ENCODE data around the gene OSBPL8.

DNA sequence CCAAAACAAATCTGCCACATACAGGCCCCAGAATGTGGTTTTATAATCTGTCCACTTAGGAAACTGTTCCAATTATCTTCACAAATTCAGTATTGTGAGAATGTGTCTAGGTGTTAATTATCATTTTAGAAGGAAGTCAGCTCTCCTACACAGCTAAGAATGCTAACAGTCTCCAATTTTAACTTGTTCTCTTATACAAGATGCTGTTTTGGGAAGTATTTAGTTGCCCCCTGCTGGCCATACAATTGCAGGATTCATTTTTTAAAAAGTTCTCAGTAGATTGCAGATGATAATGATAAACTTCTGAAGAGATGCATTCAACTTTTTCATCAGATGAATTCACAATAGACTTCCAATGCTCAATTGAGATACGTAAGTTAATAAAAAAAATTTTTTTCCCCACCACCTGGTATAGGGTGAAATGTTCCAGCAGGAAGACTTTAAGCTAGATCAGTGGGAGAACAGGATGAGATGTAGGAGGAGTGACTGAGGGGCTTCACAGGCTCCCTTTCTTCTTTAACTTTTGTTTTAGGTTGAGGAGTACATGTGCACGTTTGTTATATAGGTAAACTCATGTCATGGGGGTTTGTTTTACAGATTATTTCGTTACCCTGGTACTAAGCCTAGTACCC lies 27.3 kb upstream of the OSBPL8 start:
- TF ChIP-seq POLR2AphosphoS5 (IDR thresholded peaks at IDR 0.05; ENCODE audit: borderline replicate concordance, low read depth, low read length) (no peak), EZH2 (IDR thresholded peaks at IDR 0.05) (no peak)

Data from SK-N-MC (cell line).